HG02763 (cell line): ENCODE measurements around the gene ADAMTS3.

Source experiments
- ATAC-seq: cut with Tn5 transposase; IDR thresholded peaks from one replicate; pipeline ENCODE4 v1.9.1; 2021; ENCODE audit warnings: mild to moderate bottlenecking, moderate library complexity; ENCODE audit not compliant: unreplicated experiment

ADAMTS3 gene

GRCh38 chr4:72352711-72353110, 216.3 kb downstream of the ADAMTS3 start:
- no peak for ATAC-seq

- no peak for ATAC-seq
These were observed 217.5 kb downstream of the ADAMTS3 start for GRCh38 chr4:72351521-72351920.

- no peak for ATAC-seq
These were observed 220.3 kb downstream of the ADAMTS3 start for GRCh38 chr4:72348701-72349100.

GRCh38 chr4:72344418-72344817, 224.6 kb downstream of the ADAMTS3 start:
- no peak for ATAC-seq

- ATAC-seq, result no peak
These were observed 227.6 kb downstream of the ADAMTS3 start for GRCh38 chr4:72341432-72341820.

GRCh38 chr4:72340803-72341431, 228.1 kb downstream of the ADAMTS3 start:
- ATAC-seq, result no peak

- ATAC-seq, result no peak
These were observed 231.0 kb downstream of the ADAMTS3 start for GRCh38 chr4:72338060-72338459.

- ATAC-seq, result no peak
These were observed 238.6 kb downstream of the ADAMTS3 start for GRCh38 chr4:72330381-72330780.

GRCh38 chr4:72326692-72327632, 242.1 kb downstream of the ADAMTS3 start:
- no peak for ATAC-seq

- ATAC-seq, result no peak
These were observed 243.8 kb downstream of the ADAMTS3 start for GRCh38 chr4:72325215-72325614.

GRCh38 chr4:72323227-72323626, 245.8 kb downstream of the ADAMTS3 start:
- ATAC-seq, result no peak

GRCh38 chr4:72320223-72320948, 248.6 kb downstream of the ADAMTS3 start:
- no peak for ATAC-seq

- no peak for ATAC-seq
These were observed 249.4 kb downstream of the ADAMTS3 start for GRCh38 chr4:72319601-72320021.

- no peak for ATAC-seq
These were observed 250.4 kb downstream of the ADAMTS3 start for GRCh38 chr4:72318421-72319170.

- no peak for ATAC-seq
These were observed 254.2 kb downstream of the ADAMTS3 start for GRCh38 chr4:72314869-72315268.

- ATAC-seq, result no peak
These were observed 255.9 kb downstream of the ADAMTS3 start for GRCh38 chr4:72313121-72313520.

GRCh38 chr4:72312032-72312650, 256.9 kb downstream of the ADAMTS3 start:
- no peak for ATAC-seq

GRCh38 chr4:72311291-72311690, 257.7 kb downstream of the ADAMTS3 start:
- ATAC-seq, result no peak

- no peak for ATAC-seq
These were observed 263.4 kb downstream of the ADAMTS3 start for GRCh38 chr4:72305620-72306019.

- ATAC-seq, result no peak
These were observed 263.9 kb downstream of the ADAMTS3 start for GRCh38 chr4:72305080-72305479.
